GM12878 (cell line): ENCODE results near the gene FASN. TPM values are rescaled to one million over a fixed set of nuclear protein-coding genes. Genes with fewer than 3 reads are reported as not detected.

Source experiments
- CBX3 ChIP-seq: fragments of 200-600 bp; sonication (generic); IDR thresholded peaks from 2 replicates; pipeline ENCODE4 v1.6.1; 2016; ENCODE audit warnings: low read depth, borderline replicate concordance
- CUX1 ChIP-seq: IDR thresholded peaks from 2 replicates; pipeline ENCODE4 v1.6.1; 2012; ENCODE audit warnings: improper control_type of control experiment, low read depth, low read length; ENCODE audit not compliant: insufficient replicate concordance
- EGR1 ChIP-seq, 2 experiments: IDR thresholded peaks; 1 replicate in 1 of 2; 2 replicates in 1 of 2; pipeline ENCODE4 v1.6.1; 2011 to 2012; ENCODE audit warnings: low read depth in 2 of 2, low read length in 2 of 2, borderline replicate concordance in 1 of 2, mild to moderate bottlenecking in 1 of 2, moderate library complexity in 1 of 2
- FOS ChIP-seq: IDR thresholded peaks from 3 replicates; pipeline ENCODE4 v1.6.1; 2011; ENCODE audit warnings: borderline replicate concordance; ENCODE audit not compliant: insufficient read length; ENCODE audit errors: extremely low read depth
- LARP7 ChIP-seq: fragments of 450-650 bp; IDR thresholded peaks from 2 replicates; pipeline ENCODE4 v1.6.1; 2017; ENCODE audit warnings: mild to moderate bottlenecking
- NFYB ChIP-seq: IDR thresholded peaks from 2 replicates; pipeline ENCODE4 v1.6.1; 2011; ENCODE audit warnings: low read depth, mild to moderate bottlenecking, low read length, improper control_type of control experiment, moderate library complexity; ENCODE audit not compliant: insufficient read depth
- PAX5 ChIP-seq: IDR thresholded peaks from 2 replicates; pipeline ENCODE4 v1.6.1; 2011; ENCODE audit warnings: low read depth, low read length, borderline replicate concordance
- PBX3 ChIP-seq: IDR thresholded peaks from 2 replicates; pipeline ENCODE4 v1.6.1; 2011; ENCODE audit warnings: mild to moderate bottlenecking, low read depth, low read length, moderate library complexity; ENCODE audit not compliant: insufficient replicate concordance
- RELA ChIP-seq: fragments of 450-650 bp; IDR thresholded peaks from 2 replicates; pipeline ENCODE4 v1.8.0; 2014; ENCODE audit warnings: borderline replicate concordance; ENCODE audit not compliant: partially characterized antibody
- RELB ChIP-seq: fragments of 450-650 bp; IDR thresholded peaks from 2 replicates; pipeline ENCODE4 v1.6.1; 2017; ENCODE audit warnings: low read depth, mild to moderate bottlenecking, moderate library complexity
- RUNX3 ChIP-seq: IDR thresholded peaks from 2 replicates; pipeline ENCODE4 v1.6.1; 2012; ENCODE audit warnings: low read length, inconsistent platforms
- SIX5 ChIP-seq: IDR thresholded peaks from 2 replicates; pipeline ENCODE4 v1.6.1; 2011; ENCODE audit warnings: mild to moderate bottlenecking, low read depth, low read length, moderate library complexity; ENCODE audit not compliant: severe bottlenecking
- TAF1 ChIP-seq: IDR thresholded peaks from 2 replicates; pipeline ENCODE4 v1.6.1; 2011; ENCODE audit warnings: mild to moderate bottlenecking, low read depth, low read length, borderline replicate concordance
- YY1 ChIP-seq: IDR thresholded peaks from 2 replicates; pipeline ENCODE4 v1.6.1; 2011; ENCODE audit warnings: low read depth, mild to moderate bottlenecking, low read length
- ZNF687 ChIP-seq: fragments of 450-650 bp; IDR thresholded peaks from 2 replicates; pipeline ENCODE4 v1.6.1; 2017; ENCODE audit warnings: mild to moderate bottlenecking, moderate library complexity
- polyA plus RNA-seq, 11 experiments: library from polyadenylated mRNA; depleted of rRNA in 4 of 11; unstranded in 6 of 11; stranded (reverse) in 5 of 11; fragments of >200 nt; fragmentation: Nextera tagmentation in 4 of 11; fragmentation: Illumina TruSeq in 1 of 11; extraction: Ambion mirVana in 4 of 11; extraction: Trizol in 1 of 11; gene quantifications; 1 replicate in 1 of 11; 2 replicates in 10 of 11; pipeline versions ENCODE4 v1.2.1 to v1.2.3, GENCODE V29; 2011 to 2016; ENCODE audit warnings: inconsistent platforms in 2 of 11, missing spikeins in 2 of 11, low read depth in 1 of 11
- total RNA-seq, 4 experiments: library from RNA; depleted of rRNA in 3 of 4; stranded (reverse); fragments of >200 nt in 3 of 4; fragmentation: Illumina TruSeq in 1 of 4; extraction: Trizol in 1 of 4; gene quantifications; 2 replicates each; pipeline versions ENCODE4 v1.2.1 to v1.2.3, GENCODE V29; 2013 to 2021

Gene FASN
- total and polyA plus RNA-seq, 10 of the 15 experiments (the other 5 are each of a cell fraction or from before 2014, with no cell fraction given), result 0.19 to 333 (median 30.4) TPM

GRCh38 chr17:82104797-82105416 lies 6.9 kb upstream of the FASN start (continued):
- TF ChIP-seq RELA (no peak), ZNF687 (no peak), RUNX3 (no peak), PAX5 (no peak), RELB (no peak), CBX3 (no peak), SIX5 (no peak), EGR1 (IDR thresholded peaks at IDR 0.05; ENCODE audit: borderline replicate concordance in 1 of 2, low read depth in 2 of 2, low read length in 2 of 2) (no peak), LARP7 (no peak), CUX1 (no peak), PBX3 (no peak), FOS (no peak), TAF1 (no peak), YY1 (no peak), NFYB (no peak)
